Coronary artery (tissue), 2 donors: ENCODE data around the gene NOS3.

ENCODE experiments used
- DNase-seq: peaks from one replicate; pipeline ENCODE4 v3.0.0-alpha.2; 2017; ENCODE audit warnings: low spot score
- H3K27ac ChIP-seq, 2 donors: fragments of 200-600 bp; sonication (generic); one replicate each; pipeline ENCODE4 v1.5.1; 2016 to 2019
- H3K4me3 ChIP-seq: fragments of 200-600 bp; sonication (generic); 2 replicates; pipeline ENCODE4 v1.5.1; 2016; ENCODE audit warnings: mild to moderate bottlenecking, moderate library complexity
- CTCF ChIP-seq: fragments of 200-600 bp; sonication (generic); IDR thresholded peaks from one replicate; pipeline ENCODE4 v1.5.1; 2019; ENCODE audit warnings: antibody characterized with exemption

Gene NOS3

GRCh38 chr7:151028131-151028947 is 37.5 kb downstream of the NOS3 start, which contains the start of gene ABCB8:
Gene ABCB8, plus strand, starts transcription at chr7:151028450. Its CDS starts 66 bp downstream, at chr7:151028516.
- peak; percentile 99 for DNase-seq
- Histone ChIP-seq H3K4me3 (peak within 1 kb of the TSS; percentile 78), H3K27ac (peak within 1 kb of the TSS; percentile 61 to 82)
- no peak for TF ChIP-seq CTCF

- H3K27ac ChIP-seq: peak overlapping the region; percentile 61 to 82
- peak overlapping the region; percentile 78 for H3K4me3 ChIP-seq
- no peak for DNase-seq
- no peak for TF ChIP-seq CTCF
These were observed 38.2 kb downstream of the NOS3 start for GRCh38 chr7:151028948-151029501.

GRCh38 chr7:151031011-151031410 is 40.2 kb downstream of the NOS3 start:
- Histone ChIP-seq H3K27ac (no peak overlapping the region), H3K4me3 (no peak overlapping the region)
- TF ChIP-seq CTCF: no peak
- DNase-seq: no peak

DNA sequence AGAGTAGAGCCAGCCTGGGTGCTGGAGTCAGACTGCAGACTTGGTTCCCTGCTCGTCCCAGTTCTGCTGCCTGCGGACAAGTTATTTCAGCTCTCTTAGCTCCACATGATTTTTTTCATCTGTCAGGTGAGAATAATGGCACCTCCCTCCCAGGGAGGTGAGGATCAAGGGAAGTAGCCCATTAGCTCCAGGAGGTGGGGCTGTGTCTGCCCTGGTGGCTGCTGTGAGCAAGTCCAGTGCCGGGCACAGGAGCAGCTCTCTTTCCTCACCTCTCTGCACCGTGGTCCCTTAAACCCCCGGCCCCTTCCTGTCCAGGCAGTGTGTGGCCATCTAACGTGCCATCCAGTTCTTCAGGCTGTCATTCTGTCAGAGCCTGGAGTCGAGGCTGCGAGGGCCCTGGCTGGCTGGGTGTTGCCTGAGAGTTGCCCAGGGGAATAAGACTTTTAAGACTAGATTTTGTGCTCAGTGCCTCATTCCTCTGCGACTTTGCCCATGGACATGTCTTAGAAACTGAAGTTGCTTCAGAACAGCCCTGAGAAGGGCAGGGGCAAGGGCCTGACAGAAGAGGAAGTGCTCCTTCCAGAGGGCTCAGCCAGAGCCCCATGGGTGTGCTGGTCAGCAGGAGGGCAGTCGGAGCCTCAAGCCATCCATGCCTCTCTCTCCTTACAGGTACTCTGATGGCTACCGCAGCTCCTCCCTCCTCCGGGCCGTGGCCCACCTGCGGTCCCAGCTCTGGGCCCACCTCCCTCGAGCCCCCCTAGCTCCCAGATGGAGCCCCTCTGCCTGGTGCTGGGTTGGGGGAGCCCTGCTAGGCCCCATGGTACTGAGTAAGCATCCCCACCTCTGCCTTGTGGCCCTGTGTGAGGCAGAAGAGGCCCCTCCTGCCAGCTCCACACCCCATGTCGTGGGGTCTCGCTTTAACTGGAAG is 42.4 kb downstream of the NOS3 start:
- DNase-seq: no peak
- TF ChIP-seq CTCF: no peak
- Histone ChIP-seq H3K27ac (no peak overlapping the region), H3K4me3 (no peak overlapping the region)

DNA sequence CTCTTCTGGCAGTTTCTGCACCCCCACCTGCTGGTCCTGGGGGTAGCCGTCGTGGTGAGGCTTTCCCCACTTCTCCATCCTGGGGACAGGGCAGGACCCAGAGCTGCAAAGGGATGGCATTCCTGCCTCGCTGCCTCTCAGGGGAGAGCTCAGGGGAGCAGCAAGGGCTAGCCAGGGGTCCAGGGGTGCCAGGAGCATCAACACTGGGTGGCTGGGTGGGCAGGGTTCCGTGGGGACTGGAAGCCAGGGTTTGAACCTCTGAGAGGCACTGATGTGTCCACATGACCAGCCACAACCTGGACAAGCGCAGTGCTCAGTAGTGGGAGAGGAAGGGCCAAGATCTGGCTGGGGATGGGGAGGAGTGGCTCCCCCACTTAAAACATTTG is 43.0 kb downstream of the NOS3 start:
- no peak for DNase-seq
- H3K27ac ChIP-seq: no peak overlapping the region
- TF ChIP-seq CTCF: no peak
- no peak overlapping the region for H3K4me3 ChIP-seq

- DNase-seq: no peak
- H3K27ac ChIP-seq: no peak overlapping the region
- H3K4me3 ChIP-seq: no peak overlapping the region
- TF ChIP-seq CTCF: no peak
These were observed 43.7 kb downstream of the NOS3 start for GRCh38 chr7:151034312-151035025.
